ENCODE measurements around the gene LSAMP. TPM values are rescaled to one million over a fixed set of nuclear protein-coding genes. Genes with fewer than 3 reads are reported as not detected.
A peak's percentile ranks its signal among the peaks of the same experiment; 100 is the strongest.

The LSAMP gene
- total and polyA plus RNA-seq, 2 experiments from 2014 or later: 4.6 to 6.0 TPM

DNA sequence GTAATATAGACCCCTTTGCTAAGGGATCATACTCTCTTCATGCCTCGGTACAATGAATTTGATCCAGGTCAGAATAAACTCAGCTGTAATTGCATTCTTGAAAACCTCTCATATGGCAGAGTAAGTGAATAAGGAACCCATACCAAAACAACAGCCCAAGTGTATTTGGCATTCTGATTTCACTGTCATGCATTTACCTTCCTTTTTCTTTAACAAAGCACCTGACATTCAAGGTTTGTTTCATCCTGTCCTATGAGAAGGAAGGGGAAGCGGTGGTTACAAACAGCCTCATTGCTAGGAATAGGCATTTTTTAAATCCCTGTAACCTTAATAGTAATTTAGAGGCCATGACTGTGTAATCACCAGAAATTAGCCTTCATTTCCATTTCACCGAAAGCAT lies 97.1 kb downstream of the LSAMP start:
- Histone ChIP-seq H3K27ac (no peak overlapping the region), H3K27me3 (no peaks in the 10 kb centered on the region), H3K4me1 (ENCODE audit: low read depth) (no peaks in the 10 kb centered on the region), H3K4me3 (no peak overlapping the region), H3K9me3 (ENCODE audit: low read depth) (no peaks in the 10 kb centered on the region), H3K36me3 (no peaks in the 10 kb centered on the region)
- DNase-seq (ENCODE audit: low read depth in 1 of 2, low spot score in 1 of 2): no peak
- TF ChIP-seq, protein P1, sequence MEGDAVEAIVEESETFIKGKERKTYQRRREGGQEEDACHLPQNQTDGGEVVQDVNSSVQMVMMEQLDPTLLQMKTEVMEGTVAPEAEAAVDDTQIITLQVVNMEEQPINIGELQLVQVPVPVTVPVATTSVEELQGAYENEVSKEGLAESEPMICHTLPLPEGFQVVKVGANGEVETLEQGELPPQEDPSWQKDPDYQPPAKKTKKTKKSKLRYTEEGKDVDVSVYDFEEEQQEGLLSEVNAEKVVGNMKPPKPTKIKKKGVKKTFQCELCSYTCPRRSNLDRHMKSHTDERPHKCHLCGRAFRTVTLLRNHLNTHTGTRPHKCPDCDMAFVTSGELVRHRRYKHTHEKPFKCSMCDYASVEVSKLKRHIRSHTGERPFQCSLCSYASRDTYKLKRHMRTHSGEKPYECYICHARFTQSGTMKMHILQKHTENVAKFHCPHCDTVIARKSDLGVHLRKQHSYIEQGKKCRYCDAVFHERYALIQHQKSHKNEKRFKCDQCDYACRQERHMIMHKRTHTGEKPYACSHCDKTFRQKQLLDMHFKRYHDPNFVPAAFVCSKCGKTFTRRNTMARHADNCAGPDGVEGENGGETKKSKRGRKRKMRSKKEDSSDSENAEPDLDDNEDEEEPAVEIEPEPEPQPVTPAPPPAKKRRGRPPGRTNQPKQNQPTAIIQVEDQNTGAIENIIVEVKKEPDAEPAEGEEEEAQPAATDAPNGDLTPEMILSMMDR (IDR thresholded peaks at IDR 0.05; ENCODE audit: low read depth, low read length): no peak

DNA sequence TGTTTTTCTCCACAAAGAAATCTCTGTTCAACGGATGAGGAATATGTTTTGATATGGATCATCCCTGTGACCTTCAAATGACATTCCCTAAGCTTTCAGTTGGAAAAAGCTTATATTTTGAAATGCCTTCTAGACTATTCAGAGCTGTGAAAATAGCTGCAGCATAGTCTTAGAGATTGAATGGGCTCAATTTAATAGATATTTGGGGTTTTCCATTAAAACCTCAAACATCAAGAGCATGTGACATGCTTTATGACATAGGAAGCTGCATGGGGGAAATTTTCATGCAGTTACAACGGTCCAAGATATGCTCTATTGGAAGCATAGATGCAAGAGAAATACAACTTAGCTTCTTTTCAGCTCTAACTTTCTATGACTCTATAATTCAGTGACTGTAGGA lies 102.8 kb downstream of the LSAMP start:
- H3K9me3 ChIP-seq (ENCODE audit: low read depth): no peaks in the 10 kb centered on the region
- H3K36me3 ChIP-seq: no peaks in the 10 kb centered on the region
- no peaks in the 10 kb centered on the region for H3K4me1 ChIP-seq (ENCODE audit: low read depth)
- TF ChIP-seq, protein P1 (IDR thresholded peaks at IDR 0.05; ENCODE audit: low read depth, low read length): no peak
- DNase-seq (ENCODE audit: low read depth in 1 of 2, low spot score in 1 of 2): no peak
- H3K4me3 ChIP-seq: no peak overlapping the region
- H3K27me3 ChIP-seq: no peaks in the 10 kb centered on the region
- no peak overlapping the region for H3K27ac ChIP-seq

DNA sequence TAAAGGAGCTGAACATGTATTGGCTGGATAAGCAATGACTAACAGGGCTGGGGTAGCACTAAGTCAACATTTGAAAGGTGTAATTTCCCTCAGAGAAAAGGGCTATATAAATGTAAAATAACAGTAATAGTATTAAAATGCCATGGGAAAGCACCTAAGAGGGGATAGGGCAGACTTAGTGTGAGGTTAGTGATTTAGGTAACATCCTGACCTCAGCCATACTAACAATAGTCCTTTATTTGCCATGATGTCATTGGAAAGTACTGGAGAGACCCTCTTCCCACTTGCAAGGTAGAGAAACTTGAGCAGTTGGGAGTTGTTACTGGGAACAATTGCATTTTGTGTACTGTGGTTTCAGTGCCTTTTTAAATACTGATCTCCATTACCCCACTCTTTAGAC lies 103.4 kb downstream of the LSAMP start:
- no peak overlapping the region for H3K27ac ChIP-seq

DNA sequence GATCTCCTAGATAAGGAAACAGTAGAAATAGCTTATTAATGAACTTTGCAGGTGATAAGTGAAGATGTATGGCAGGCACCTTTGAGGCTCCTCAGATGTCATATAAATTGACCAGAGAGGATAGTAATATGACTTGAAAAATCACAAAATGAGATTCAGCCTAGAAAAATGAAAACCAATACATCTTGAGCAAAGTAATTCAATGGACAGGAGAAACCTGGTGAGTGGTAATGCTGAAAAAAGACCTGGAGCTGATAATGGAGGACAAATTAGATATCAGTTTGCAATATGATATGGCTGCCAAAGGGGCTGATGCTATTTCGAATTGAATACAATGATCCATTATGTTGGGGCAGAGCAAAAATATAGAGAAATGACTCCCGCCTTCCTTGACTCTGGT lies 103.9 kb downstream of the LSAMP start:
- Histone ChIP-seq H3K4me1 (ENCODE audit: low read depth) (no peaks in the 10 kb centered on the region), H3K27ac (no peak overlapping the region), H3K4me3 (no peak overlapping the region), H3K9me3 (ENCODE audit: low read depth) (no peaks in the 10 kb centered on the region), H3K27me3 (no peaks in the 10 kb centered on the region), H3K36me3 (no peaks in the 10 kb centered on the region)
- DNase-seq (ENCODE audit: low read depth in 1 of 2, low spot score in 1 of 2): no peak
- TF ChIP-seq, protein P1 (IDR thresholded peaks at IDR 0.05; ENCODE audit: low read depth, low read length): no peak

More for the DNA sequence above, 103.4 kb downstream of the LSAMP start:
- no peak overlapping the region for H3K4me3 ChIP-seq
- no peaks in the 10 kb centered on the region for H3K36me3 ChIP-seq
- H3K27me3 ChIP-seq: no peaks in the 10 kb centered on the region
- no peak for DNase-seq (ENCODE audit: low read depth in 1 of 2, low spot score in 1 of 2)
- no peaks in the 10 kb centered on the region for H3K9me3 ChIP-seq (ENCODE audit: low read depth)
- TF ChIP-seq, protein P1 (IDR thresholded peaks at IDR 0.05; ENCODE audit: low read depth, low read length): no peak
- no peaks in the 10 kb centered on the region for H3K4me1 ChIP-seq (ENCODE audit: low read depth)

- Histone ChIP-seq H3K36me3 (no peaks in the 10 kb centered on the region), H3K4me1 (ENCODE audit: low read depth) (no peaks in the 10 kb centered on the region), H3K4me3 (no peak overlapping the region), H3K27ac (no peak overlapping the region), H3K27me3 (no peaks in the 10 kb centered on the region), H3K9me3 (ENCODE audit: low read depth) (no peaks in the 10 kb centered on the region)
- DNase-seq (ENCODE audit: low read depth in 1 of 2, low spot score in 1 of 2): peak in 1 of 2 donors; percentile 42
- TF ChIP-seq, protein P1 (IDR thresholded peaks at IDR 0.05; ENCODE audit: low read depth, low read length): no peak
Measured at GRCh38 chr3:116340680-116341216, 104.5 kb downstream of the LSAMP start.
